Activated CD8-positive, alpha-beta T cell treated with anti-CD3 and anti-CD28 coated beads, Interleukin-2, amount 10 ng/mL, durations not matched to agents 7 days and 5 days (primary cell): ENCODE results near the gene ACSS2. TPM values are rescaled to one million over a fixed set of nuclear protein-coding genes. Genes with fewer than 3 reads are reported as not detected.

ENCODE experiments used
- ATAC-seq: fragments of 150-1000 bp; cut with Tn5 transposase; one replicate; pipeline ENCODE4 v1.10.0; 2021; ENCODE audit warnings: moderate library complexity
- CTCF ChIA-PET: fragments of 350-600 bp; sonication (Branson Sonifier 250); formaldehyde crosslinking; loops from one replicate; lab custom pipeline; 2021; ENCODE audit warnings: antibody characterized with exemption; lab: Charles Lee
- POLR2A ChIA-PET: fragments of 350-600 bp; sonication (Branson Sonifier 250); formaldehyde crosslinking; loops from one replicate; lab custom pipeline; 2021; ENCODE audit warnings: antibody characterized with exemption; lab: Charles Lee
- DNase-seq: peaks from one replicate; pipeline ENCODE4 v3.0.0-alpha.2; 2020
- H3K27ac Mint-ChIP-seq: one replicate; pipeline ENCODE4 v1.8.0; 2021; ENCODE audit warnings: mild to moderate bottlenecking, mixed read lengths
- H3K27me3 Mint-ChIP-seq: one replicate; pipeline ENCODE4 v1.8.0; 2021; ENCODE audit warnings: low read depth, mixed read lengths
- H3K36me3 Mint-ChIP-seq: one replicate; pipeline ENCODE4 v1.8.0; 2021; ENCODE audit warnings: low read depth, mixed read lengths
- H3K4me1 Mint-ChIP-seq: one replicate; pipeline ENCODE4 v1.8.0; 2021; ENCODE audit warnings: low read depth, mixed read lengths
- H3K4me3 Mint-ChIP-seq: one replicate; pipeline ENCODE4 v1.8.0; 2021; ENCODE audit warnings: mild to moderate bottlenecking, mixed read lengths
- H3K9me3 Mint-ChIP-seq: one replicate; pipeline ENCODE4 v1.8.0; 2022; ENCODE audit warnings: mixed read lengths; ENCODE audit not compliant: insufficient read depth
- total RNA-seq, 2 experiments: library from RNA; stranded (reverse); gene quantifications; one replicate each; pipeline ENCODE4 v1.2.3, GENCODE V29; 2021

ACSS2 gene
- total RNA-seq, 2 experiments from 2014 or later, result 24.0 to 25.5 TPM

DNA sequence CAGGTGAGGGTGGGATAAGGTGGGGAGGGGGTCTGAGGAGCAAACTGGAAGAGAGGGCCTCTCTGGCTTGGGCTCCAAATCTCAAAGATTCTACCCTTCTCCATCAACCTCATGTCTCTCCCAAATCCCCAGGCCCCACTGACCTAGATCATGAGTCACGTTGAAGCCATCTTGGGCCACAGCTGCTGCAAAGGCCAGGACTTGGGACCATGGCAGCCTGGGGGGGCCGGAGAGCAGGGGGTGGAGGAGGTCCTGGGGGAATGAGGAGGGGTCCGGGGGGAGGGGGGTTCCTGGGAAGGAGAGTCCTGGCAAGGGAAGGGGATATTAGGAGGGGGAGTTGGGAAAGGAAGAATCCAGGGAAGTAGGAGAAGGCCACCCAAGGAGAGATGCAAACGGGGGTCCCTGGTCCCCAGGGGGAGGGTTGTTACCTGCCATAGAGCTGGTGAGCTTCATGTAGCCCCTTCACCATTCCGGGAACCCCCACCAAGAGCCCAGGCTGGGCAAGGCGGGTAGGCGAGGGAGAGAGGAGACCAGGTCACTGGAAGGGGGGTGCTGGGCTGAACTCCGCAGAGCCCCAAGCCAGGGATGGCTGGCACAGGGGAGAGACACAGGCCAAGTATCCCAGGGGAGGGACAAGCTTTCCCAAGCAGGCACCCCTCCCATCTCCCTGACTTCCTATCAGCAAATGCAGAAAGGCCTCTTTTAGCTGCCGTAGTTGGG is 16.4 kb upstream of the ACSS2 start:
- Mint-ChIP-seq H3K9me3 (no peaks in the 10 kb centered on the region), H3K4me3 (no peak overlapping the region), H3K36me3 (no peaks in the 10 kb centered on the region), H3K27me3 (no peaks in the 10 kb centered on the region), H3K4me1 (no peaks in the 10 kb centered on the region), H3K27ac (no peak overlapping the region)
- DNase-seq (no peak), ATAC-seq (no peak)
- ChIA-PET CTCF (no interaction called here), POLR2A (no interaction called here)

DNA sequence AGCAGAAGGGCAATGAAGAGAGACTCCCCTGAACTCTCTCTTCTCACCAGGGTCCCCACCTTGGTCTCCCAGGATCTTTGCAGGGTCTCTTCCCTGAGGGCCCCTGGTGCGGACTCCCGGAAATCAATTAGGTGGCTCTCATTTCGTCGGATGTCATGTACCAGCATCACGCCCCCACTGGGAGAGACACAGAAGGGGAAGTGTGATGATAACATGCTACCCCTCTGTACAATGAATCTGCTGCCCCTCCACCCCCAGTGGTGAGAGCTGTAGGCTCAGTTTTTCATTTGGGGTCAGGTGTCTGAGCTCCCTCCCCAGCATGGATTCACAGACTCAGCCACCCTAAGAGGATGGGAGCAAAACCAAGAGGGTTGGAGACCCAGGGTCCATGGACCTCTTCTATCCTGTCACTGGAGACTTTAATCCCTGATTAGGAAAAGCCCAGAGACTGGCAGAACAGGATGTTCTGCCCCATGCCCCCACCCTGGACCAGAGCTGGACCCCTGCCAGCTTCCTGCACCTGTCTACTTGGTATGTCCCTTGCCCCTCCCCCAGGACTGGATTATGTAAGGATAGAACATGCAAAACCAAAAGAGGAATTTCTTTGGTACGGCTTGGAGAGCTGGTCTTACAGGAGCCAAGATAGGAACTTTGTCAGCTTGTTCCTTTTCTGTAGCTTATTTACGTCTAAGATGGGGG is 14.9 kb upstream of the ACSS2 start:
- H3K4me1 Mint-ChIP-seq, result no peaks in the 10 kb centered on the region
- H3K36me3 Mint-ChIP-seq, result no peaks in the 10 kb centered on the region
- H3K4me3 Mint-ChIP-seq, result no peak overlapping the region
- DNase-seq (no peak), ATAC-seq (no peak)
- ChIA-PET CTCF (interaction anchor here (1.2 kb wide), 1 partner anchor 13 kb away, joined by 3 read pairs; no protein-coding TSS in a partner anchor), POLR2A (no interaction called here)
- H3K27me3 Mint-ChIP-seq, result no peaks in the 10 kb centered on the region
- no peak overlapping the region for H3K27ac Mint-ChIP-seq
- no peaks in the 10 kb centered on the region for H3K9me3 Mint-ChIP-seq

DNA sequence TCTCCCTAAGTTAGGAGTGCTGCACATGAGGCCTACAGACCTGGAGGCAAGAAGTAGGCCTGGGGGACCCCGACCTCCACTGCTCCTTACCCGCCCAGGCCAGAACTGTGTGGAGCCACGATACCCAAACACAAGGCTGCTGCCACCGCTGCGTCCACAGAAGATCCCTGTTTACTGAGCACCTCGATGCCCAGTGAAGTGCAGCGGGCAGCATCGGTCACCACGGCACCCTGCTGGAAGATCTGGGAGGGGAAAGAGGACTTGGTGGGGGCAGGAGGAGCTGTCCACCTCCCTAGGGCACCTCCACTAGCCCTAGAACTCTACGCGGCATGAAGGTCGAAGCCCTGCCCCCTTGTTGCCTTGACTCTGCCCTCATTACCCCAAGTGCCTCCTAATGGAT is 13.7 kb upstream of the ACSS2 start:
- no peak overlapping the region for H3K27ac Mint-ChIP-seq
- no peak for ATAC-seq
- no peaks in the 10 kb centered on the region for H3K9me3 Mint-ChIP-seq
- ChIA-PET POLR2A (interaction anchor here (0.6 kb wide), 2 partner anchors 13 to 136 kb away, joined by 3 to 4 read pairs; no protein-coding TSS in a partner anchor), CTCF (interaction anchor here (1.3 kb wide), 1 partner anchor 11 kb away, joined by 4 read pairs; no protein-coding TSS in a partner anchor)
- H3K4me3 Mint-ChIP-seq, result no peak overlapping the region
- H3K27me3 Mint-ChIP-seq, result no peaks in the 10 kb centered on the region
- H3K36me3 Mint-ChIP-seq, result no peaks in the 10 kb centered on the region
- H3K4me1 Mint-ChIP-seq, result no peaks in the 10 kb centered on the region
- DNase-seq, result no peak

DNA sequence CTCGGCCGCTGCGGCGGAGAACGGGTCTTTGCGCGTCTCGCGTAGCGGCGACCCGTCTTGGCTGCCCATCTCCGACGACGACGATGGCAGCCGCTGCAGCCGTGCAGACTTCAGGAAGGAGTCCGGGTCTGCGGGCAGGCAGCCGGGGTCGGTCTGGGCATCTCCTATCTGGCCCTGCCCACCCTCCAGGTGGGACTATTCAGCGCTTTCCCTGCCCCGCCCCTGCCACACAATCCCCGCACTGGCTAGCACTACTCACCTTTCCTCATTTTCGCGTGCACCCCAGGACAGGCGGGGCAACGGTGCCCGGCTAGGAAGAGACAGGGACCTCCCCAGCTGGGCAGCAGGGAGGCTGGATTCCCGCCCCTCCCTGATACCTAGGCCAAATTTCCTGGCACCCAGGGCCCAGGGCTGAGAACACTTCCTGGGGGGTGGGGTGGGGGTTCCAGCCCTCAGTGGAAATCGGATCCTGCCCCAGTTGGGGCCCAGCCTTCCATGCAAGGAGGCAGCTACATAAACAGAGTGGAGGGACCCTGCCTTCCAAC is 12.9 kb upstream of the ACSS2 start:
- POLR2A ChIA-PET, result no interaction called here
- Mint-ChIP-seq H3K27me3 (no peaks in the 10 kb centered on the region), H3K4me1 (no peaks in the 10 kb centered on the region), H3K4me3 (no peak overlapping the region), H3K27ac (no peak overlapping the region), H3K9me3 (no peaks in the 10 kb centered on the region), H3K36me3 (no peaks in the 10 kb centered on the region)
- DNase-seq (no peak), ATAC-seq (no peak)
- CTCF ChIA-PET, result interaction anchor here (1.3 to 2.8 kb wide), 2 partner anchors 10 to 11 kb away, joined by 4 to 16 read pairs; partner anchors contain the start of gene ACSS2

DNA sequence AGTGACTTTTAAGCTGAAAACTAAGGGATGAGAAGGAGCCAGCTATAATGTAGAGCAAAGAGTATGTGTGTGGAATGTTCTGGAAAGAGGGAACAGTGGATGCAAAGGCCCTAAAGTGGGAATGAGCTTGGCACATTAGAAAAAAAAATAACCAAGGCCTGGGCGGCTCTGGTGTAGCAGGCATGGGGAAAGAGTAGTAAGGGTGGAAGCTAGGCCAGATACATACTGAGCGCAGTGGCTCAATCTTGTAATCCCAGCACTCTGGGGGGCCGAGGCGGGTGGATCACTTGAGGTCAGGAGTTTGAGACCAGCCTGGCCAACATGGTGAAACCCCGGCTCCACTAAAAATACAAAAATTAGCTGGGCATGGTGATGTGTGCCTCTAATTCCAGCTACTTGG is 12.2 kb upstream of the ACSS2 start:
- POLR2A ChIA-PET, result no interaction called here
- no peak for ATAC-seq
- CTCF ChIA-PET, result interaction anchor here (2.8 kb wide), 1 partner anchor 11 kb away, joined by 16 read pairs; the partner anchor contains the start of gene ACSS2
- Mint-ChIP-seq H3K36me3 (no peaks in the 10 kb centered on the region), H3K4me1 (no peaks in the 10 kb centered on the region), H3K9me3 (no peaks in the 10 kb centered on the region), H3K27ac (no peak overlapping the region), H3K4me3 (no peak overlapping the region), H3K27me3 (no peaks in the 10 kb centered on the region)
- no peak for DNase-seq

DNA sequence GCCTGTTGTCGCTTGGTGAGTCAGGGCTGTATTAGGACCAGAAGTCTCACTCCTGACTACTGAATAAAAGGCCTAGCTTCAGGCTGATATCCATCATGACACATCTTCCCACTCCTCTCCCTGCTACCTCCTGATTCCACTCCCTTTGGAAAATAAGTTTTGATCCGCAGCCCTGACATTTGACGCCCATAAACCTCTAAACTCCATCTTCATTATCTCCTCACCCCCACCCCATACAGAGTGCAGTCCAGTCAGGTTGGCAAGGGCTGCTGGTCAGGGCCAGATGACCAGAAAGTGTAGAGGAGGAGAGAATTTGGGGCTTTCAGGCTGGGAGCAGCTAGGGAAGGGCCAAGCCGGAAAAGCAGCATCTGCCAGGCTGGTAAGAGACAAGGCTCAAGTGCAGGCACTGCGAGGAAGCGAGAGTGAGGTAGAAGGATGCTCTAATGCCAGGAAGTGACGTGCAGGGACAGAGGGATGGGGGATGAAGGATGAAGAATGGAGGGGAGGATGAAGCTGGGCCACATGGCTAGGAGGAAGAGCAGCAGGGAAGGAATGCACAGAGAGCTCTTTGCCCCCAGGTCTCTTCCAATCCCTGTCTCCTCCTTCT is 5.0 kb upstream of the ACSS2 start:
- Mint-ChIP-seq H3K27ac (peak overlapping the region; percentile 15), H3K4me1 (peaks cover 46% of the 10 kb centered on the region), H3K4me3 (peak overlapping the region; percentile 64), H3K36me3 (no peaks in the 10 kb centered on the region), H3K9me3 (no peaks in the 10 kb centered on the region), H3K27me3 (no peaks in the 10 kb centered on the region)
- ATAC-seq (no peak), DNase-seq (no peak)
- ChIA-PET CTCF (interaction anchor here (0.9 to 3.3 kb wide), 3 partner anchors 15 to 85 kb away, joined by 4 to 10 read pairs (median 4); partner anchors contain the start of genes GSS and MYH7B), POLR2A (no interaction called here)

DNA sequence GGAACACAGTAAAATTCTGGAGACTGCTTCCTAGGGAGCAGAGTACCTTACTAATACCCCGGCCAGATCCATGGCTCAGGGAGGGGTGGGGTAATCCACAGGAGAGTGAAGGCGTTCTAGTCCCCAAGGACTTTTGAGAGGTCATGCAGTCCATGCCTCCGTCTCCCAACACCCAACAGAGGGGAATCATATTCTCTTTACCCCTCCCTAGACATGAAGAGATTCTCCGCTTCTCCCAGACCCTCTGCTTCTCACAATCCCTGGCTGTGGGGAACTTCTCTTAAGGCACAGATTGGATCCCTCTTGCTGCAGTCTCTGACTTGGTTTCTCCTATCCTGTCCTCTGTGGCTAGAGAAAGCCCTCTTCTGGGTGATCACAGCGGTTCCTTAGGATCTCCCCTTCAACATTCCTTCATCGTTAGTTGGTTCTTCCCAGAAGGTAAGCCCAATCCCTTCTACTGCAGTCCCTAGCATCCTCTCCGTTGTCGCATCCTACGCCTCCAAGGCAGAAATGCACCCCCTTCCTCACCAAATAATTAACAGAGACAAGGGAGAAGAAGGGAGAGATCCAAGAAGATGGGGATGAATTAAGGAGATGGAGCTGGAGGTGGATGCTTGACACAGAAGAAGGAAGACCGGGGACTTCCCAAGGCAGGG is 4.3 kb upstream of the ACSS2 start:
- H3K36me3 Mint-ChIP-seq, result no peaks in the 10 kb centered on the region
- H3K9me3 Mint-ChIP-seq, result no peaks in the 10 kb centered on the region
- ATAC-seq (no peak), DNase-seq (no peak)
- ChIA-PET POLR2A (interaction anchor here (1.6 kb wide), 1 partner anchor 84 kb away, joined by 5 read pairs; no protein-coding TSS in a partner anchor), CTCF (interaction anchor here (0.7 to 5.3 kb wide), 16 partner anchors 12 to 269 kb away, joined by 3 to 129 read pairs (median 4); partner anchors contain the start of genes GSS, MYH7B and NCOA6)
- peaks cover 49% of the 10 kb centered on the region for H3K4me1 Mint-ChIP-seq
- peaks cover 2% of the 10 kb centered on the region for H3K27me3 Mint-ChIP-seq
- peak overlapping the region; percentile 64 for H3K4me3 Mint-ChIP-seq
- H3K27ac Mint-ChIP-seq, result peak overlapping the region; percentile 78

DNA sequence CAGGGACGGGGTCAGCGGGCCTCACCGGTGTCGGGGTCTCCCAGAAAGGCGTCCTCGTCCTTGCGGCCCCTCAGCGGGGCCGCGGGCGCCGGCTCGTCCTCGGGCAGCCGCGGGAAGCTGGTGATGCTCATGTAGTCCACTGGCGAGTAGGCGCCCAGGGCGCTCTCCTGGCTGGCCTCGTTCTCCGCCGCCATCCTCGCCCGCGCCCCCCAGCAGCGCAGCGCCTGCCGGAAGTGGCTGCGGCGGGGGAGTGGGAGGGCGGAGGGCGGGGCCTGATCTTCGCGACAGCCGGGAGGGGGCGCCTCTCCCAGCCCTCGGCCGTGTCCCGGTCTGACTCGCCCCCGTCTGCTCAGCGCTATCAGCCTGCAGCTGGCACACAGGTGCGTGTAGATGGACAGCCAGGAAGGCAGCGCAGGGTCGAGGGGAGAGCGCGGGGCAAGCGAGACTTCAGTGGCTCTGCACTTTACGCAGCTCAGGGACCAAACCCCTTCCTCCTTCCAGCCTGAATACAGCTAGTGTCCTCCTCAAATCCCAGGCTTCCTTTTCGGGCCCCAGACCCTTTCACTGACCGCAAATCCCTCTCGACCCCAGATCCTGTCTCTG is 3.7 kb upstream of the ACSS2 start, which contains the start of gene GGT7:
Gene GGT7 (minus strand): TSS at position 235 of the 603 bp plus-strand sequence. CDS start 41 bp downstream, at position 194.
- H3K4me1 Mint-ChIP-seq, result peaks cover 52% of the 10 kb centered on the region
- peak within 1 kb of the TSS; percentile 68 for H3K4me3 Mint-ChIP-seq
- no peaks in the 10 kb centered on the region for H3K9me3 Mint-ChIP-seq
- peak within 1 kb of the TSS; percentile 78 for H3K27ac Mint-ChIP-seq
- H3K27me3 Mint-ChIP-seq, result peaks cover 2% of the 10 kb centered on the region
- DNase-seq (peak; percentile 90), ATAC-seq (peak; percentile 69)
- POLR2A ChIA-PET, result interaction anchor here (1.6 kb wide), 1 partner anchor 83 kb away, joined by 5 read pairs; no protein-coding TSS in a partner anchor
- CTCF ChIA-PET, result interaction anchor here (0.7 to 5.3 kb wide), 20 partner anchors 8 to 269 kb away, joined by 3 to 129 read pairs (median 7); partner anchors contain the start of genes GSS, MYH7B and NCOA6
- no peaks in the 10 kb centered on the region for H3K36me3 Mint-ChIP-seq

DNA sequence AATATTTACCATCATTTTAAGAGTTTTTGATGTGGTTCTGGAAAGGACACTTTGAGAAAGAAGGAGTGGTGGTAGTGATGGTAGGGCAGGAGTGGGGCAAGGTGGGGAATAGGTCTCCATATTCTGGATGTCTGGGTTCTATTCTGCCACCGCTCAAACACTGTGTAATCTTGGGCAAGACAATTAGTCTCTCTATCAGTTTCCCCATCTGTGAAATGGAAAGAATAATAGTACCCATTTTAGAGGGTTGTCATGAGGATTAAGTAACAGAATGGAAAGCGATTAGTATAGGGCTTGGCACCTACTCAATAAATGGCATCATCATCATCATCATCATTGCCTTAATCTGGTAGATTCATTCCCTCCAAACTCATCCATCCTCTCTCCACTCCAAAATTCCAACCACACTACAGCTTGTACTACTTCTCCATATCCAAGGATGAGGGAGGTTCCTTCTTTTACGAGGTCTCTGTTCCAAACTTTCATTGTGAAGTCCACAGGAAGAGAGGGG is 2.8 kb upstream of the ACSS2 start:
- ChIA-PET POLR2A (interaction anchor here (1.0 to 1.6 kb wide), 3 partner anchors 70 to 82 kb away, joined by 4 to 7 read pairs (median 5); partner anchors contain the start of genes GSS and MYH7B), CTCF (interaction anchor here (0.5 to 5.3 kb wide), 30 partner anchors 9 to 490 kb away, joined by 3 to 129 read pairs (median 4); partner anchors contain the start of genes EDEM2, GSS, MYH7B and NCOA6)
- ATAC-seq (no peak), DNase-seq (no peak)
- Mint-ChIP-seq H3K4me1 (peaks cover 55% of the 10 kb centered on the region), H3K4me3 (peak overlapping the region; percentile 68), H3K27ac (peak overlapping the region; percentile 73), H3K9me3 (no peaks in the 10 kb centered on the region), H3K27me3 (peaks cover 2% of the 10 kb centered on the region), H3K36me3 (no peaks in the 10 kb centered on the region)

DNA sequence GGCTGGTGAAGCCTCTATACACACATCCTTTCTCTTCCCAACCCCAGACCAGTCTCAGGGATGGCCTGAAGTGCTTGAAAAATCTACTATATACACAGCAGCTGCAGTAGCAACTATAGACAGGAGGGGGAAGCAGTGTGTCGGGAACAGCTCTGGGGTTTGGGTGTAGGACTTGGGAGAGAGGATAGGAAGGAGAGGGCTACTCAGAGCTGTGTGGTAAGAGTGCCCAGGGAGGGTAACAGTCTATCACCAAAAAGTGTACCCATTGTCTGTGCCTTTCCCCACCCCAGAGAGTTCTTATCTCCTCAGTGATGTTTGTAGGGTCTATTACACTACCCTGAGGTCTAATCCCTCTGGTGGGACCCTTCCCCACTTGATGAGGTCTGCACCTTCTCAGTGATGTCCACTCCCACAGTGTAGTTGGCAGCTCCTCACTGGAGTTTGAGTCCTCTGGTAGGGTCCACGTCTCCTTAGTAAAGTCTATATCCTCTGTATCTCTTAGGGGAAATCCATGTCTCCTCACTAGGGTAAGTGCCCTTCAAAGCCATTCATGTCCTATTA is 2.2 kb upstream of the ACSS2 start:
- H3K4me1 Mint-ChIP-seq, result peaks cover 55% of the 10 kb centered on the region
- CTCF ChIA-PET, result interaction anchor here (0.5 to 5.3 kb wide), 32 partner anchors 9 to 491 kb away, joined by 3 to 129 read pairs (median 4); partner anchors contain the start of genes EDEM2, GSS, MYH7B and NCOA6
- peaks cover 2% of the 10 kb centered on the region for H3K27me3 Mint-ChIP-seq

More for the DNA sequence above, 2.2 kb upstream of the ACSS2 start:
- POLR2A ChIA-PET, result interaction anchor here (0.6 to 1.1 kb wide), 3 partner anchors 57 to 81 kb away, joined by 3 to 7 read pairs (median 4); partner anchors contain the start of genes GSS and MYH7B
- no peak overlapping the region for H3K27ac Mint-ChIP-seq
- no peaks in the 10 kb centered on the region for H3K36me3 Mint-ChIP-seq
- H3K4me3 Mint-ChIP-seq, result peak overlapping the region; percentile 68
- no peak for ATAC-seq
- DNase-seq, result peak; percentile 71
- no peaks in the 10 kb centered on the region for H3K9me3 Mint-ChIP-seq
